Keratinocyte (primary cell): ENCODE results near the gene CRTC1. TPM values are rescaled to one million over a fixed set of nuclear protein-coding genes. Genes with fewer than 3 reads are reported as not detected.

ENCODE experiments used
- DNase-seq: peaks from one replicate; pipeline ENCODE4 v3.0.0-alpha.2; 2011; ENCODE audit warnings: low read depth, missing footprints, low spot score
- FAIRE-seq: peaks from 2 replicates; lab custom pipeline; 2011; peaks lifted over from hg19 to GRCh38; lab: Jason Lieb, UNC
- H2AFZ ChIP-seq: 2 replicates; pipeline ENCODE4 v1.6.0; 2012; ENCODE audit warnings: low read length, control low read depth, inconsistent platforms; ENCODE audit not compliant: control insufficient read depth
- H3K27ac ChIP-seq: 2 replicates; pipeline ENCODE4 v1.5.1; 2011; ENCODE audit warnings: low read length; ENCODE audit not compliant: control insufficient read depth, insufficient read depth
- H3K27me3 ChIP-seq: 3 replicates; pipeline ENCODE4 v1.6.0; 2011; ENCODE audit warnings: low read length; ENCODE audit not compliant: control insufficient read depth, insufficient read depth; ENCODE audit errors: extremely low read depth
- H3K36me3 ChIP-seq, 2 experiments: 2 replicates in 1 of 2; 3 replicates in 1 of 2; pipeline ENCODE4 v1.5.1; 2011; ENCODE audit warnings: low read length in 2 of 2, mild to moderate bottlenecking in 1 of 2; ENCODE audit not compliant: control insufficient read depth in 2 of 2, insufficient read depth in 2 of 2; ENCODE audit errors: extremely low read depth in 1 of 2
- H3K4me1 ChIP-seq: 3 replicates; pipeline ENCODE4 v1.5.1; 2011; ENCODE audit warnings: low read length; ENCODE audit not compliant: control insufficient read depth, insufficient read depth; ENCODE audit errors: extremely low read depth
- H3K4me2 ChIP-seq: 3 replicates; pipeline ENCODE4 v1.6.0; 2011; ENCODE audit warnings: low read depth, low read length; ENCODE audit not compliant: control insufficient read depth, insufficient read depth; ENCODE audit errors: extremely low read depth
- H3K4me3 ChIP-seq, 3 experiments: fragments of 200-600 bp in 1 of 3; sonication (generic) in 1 of 3; 2 replicates in 2 of 3; 3 replicates in 1 of 3; pipeline ENCODE4 v1.5.1; 2011 to 2016; ENCODE audit warnings: low read length in 3 of 3, mild to moderate bottlenecking in 3 of 3, control low read depth in 2 of 3, inconsistent platforms in 1 of 3, low read depth in 1 of 3, mixed read lengths in 1 of 3, mixed run types in 1 of 3, moderate library complexity in 1 of 3; ENCODE audit not compliant: control insufficient read depth in 2 of 3, insufficient read depth in 2 of 3; ENCODE audit errors: extremely low read depth in 1 of 3
- H3K79me2 ChIP-seq: 2 replicates; pipeline ENCODE4 v1.6.0; 2012; ENCODE audit warnings: low read length; ENCODE audit not compliant: control insufficient read depth, insufficient read depth
- H3K9ac ChIP-seq: 3 replicates; pipeline ENCODE4 v1.6.0; 2011; ENCODE audit warnings: low read length; ENCODE audit not compliant: control insufficient read depth, insufficient read depth; ENCODE audit errors: extremely low read depth
- H3K9me1 ChIP-seq: 3 replicates; pipeline ENCODE4 v1.6.0; 2011; ENCODE audit warnings: low read length; ENCODE audit not compliant: control insufficient read depth, insufficient read depth; ENCODE audit errors: extremely low read depth
- H3K9me3 ChIP-seq: 2 replicates; pipeline ENCODE4 v1.5.1; 2012; ENCODE audit warnings: low read depth, low read length; ENCODE audit not compliant: control insufficient read depth
- H4K20me1 ChIP-seq: 3 replicates; pipeline ENCODE4 v1.6.0; 2011; ENCODE audit warnings: low read length; ENCODE audit not compliant: control insufficient read depth, insufficient read depth; ENCODE audit errors: extremely low read depth
- EZH2 ChIP-seq: IDR thresholded peaks from one replicate; pipeline ENCODE4 v1.6.1; 2012; ENCODE audit warnings: inconsistent platforms, mild to moderate bottlenecking, low read length, moderate library complexity
- dilution Hi-C: fragments of 300-500 bp; cut with MboI; formaldehyde crosslinking; loops from one replicate; pipeline ENCODE4 v1.7.0; 2020; ENCODE audit warnings: low sequenced_read_pairs; ENCODE audit not compliant: extremely low pct_ligation_motif_present
- polyA plus RNA-seq, 5 experiments: library from polyadenylated mRNA; depleted of rRNA in 3 of 5; stranded (reverse) in 3 of 5; stranded (forward) in 1 of 5; unstranded in 1 of 5; fragments of >200 nt; gene quantifications; 1 replicate in 1 of 5; 2 replicates in 3 of 5; 3 replicates in 1 of 5; pipeline versions ENCODE4 v1.2.1 to v1.2.3, GENCODE V29; 2011 to 2012; ENCODE audit warnings: missing spikeins in 2 of 5, low read depth in 1 of 5, low replicate concordance in 1 of 5
- TF ChIP-seq, protein P1 (sequence below), 3 experiments: IDR thresholded peaks in 1 of 3; conservative IDR thresholded peaks in 1 of 3; optimal IDR thresholded peaks in 1 of 3; 2 replicates in 2 of 3; 3 replicates in 1 of 3; pipeline versions ENCODE3 to v1.5.1; 2011; ENCODE audit warnings: low read length in 3 of 3, mild to moderate bottlenecking in 3 of 3, moderate library complexity in 2 of 3, control low read depth in 1 of 3, inconsistent platforms in 1 of 3; ENCODE audit not compliant: insufficient read depth in 2 of 3; ENCODE audit errors: extremely low read depth in 1 of 3

The CRTC1 gene
- polyA plus RNA-seq, 1 donor (not counting 4 experiments of a cell fraction or from before 2014, with no cell fraction given), result 0.54 TPM

GRCh38 chr19:18791315-18791678 is 107.8 kb downstream of the CRTC1 start:
- H3K36me3 ChIP-seq, result no peaks in the 10 kb centered on the region
- no peaks in the 10 kb centered on the region for H4K20me1 ChIP-seq
- H3K9me1 ChIP-seq, result no peaks in the 10 kb centered on the region
- H3K27me3 ChIP-seq, result peaks cover 69% of the 10 kb centered on the region
- DNase-seq (no peak), FAIRE-seq (no peak)
- H3K9ac ChIP-seq, result no peak overlapping the region
- no peak for TF ChIP-seq EZH2
- TF ChIP-seq, protein P1, sequence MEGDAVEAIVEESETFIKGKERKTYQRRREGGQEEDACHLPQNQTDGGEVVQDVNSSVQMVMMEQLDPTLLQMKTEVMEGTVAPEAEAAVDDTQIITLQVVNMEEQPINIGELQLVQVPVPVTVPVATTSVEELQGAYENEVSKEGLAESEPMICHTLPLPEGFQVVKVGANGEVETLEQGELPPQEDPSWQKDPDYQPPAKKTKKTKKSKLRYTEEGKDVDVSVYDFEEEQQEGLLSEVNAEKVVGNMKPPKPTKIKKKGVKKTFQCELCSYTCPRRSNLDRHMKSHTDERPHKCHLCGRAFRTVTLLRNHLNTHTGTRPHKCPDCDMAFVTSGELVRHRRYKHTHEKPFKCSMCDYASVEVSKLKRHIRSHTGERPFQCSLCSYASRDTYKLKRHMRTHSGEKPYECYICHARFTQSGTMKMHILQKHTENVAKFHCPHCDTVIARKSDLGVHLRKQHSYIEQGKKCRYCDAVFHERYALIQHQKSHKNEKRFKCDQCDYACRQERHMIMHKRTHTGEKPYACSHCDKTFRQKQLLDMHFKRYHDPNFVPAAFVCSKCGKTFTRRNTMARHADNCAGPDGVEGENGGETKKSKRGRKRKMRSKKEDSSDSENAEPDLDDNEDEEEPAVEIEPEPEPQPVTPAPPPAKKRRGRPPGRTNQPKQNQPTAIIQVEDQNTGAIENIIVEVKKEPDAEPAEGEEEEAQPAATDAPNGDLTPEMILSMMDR (optimal IDR thresholded peaks at IDR 0.05 in 1 of 3, IDR thresholded peaks at IDR 0.05 in 1 of 3, conservative IDR thresholded peaks at IDR 0.05 in 1 of 3; ENCODE audit: extremely low read depth in 1 of 3, insufficient read depth in 2 of 3, low read length in 3 of 3), result no peak
- no peak overlapping the region for H3K4me3 ChIP-seq
- no peaks in the 10 kb centered on the region for H3K4me1 ChIP-seq
- H3K9me3 ChIP-seq, result no peaks in the 10 kb centered on the region
- H3K4me2 ChIP-seq, result no peak overlapping the region
- H2AFZ ChIP-seq, result no peak overlapping the region
- dilution Hi-C loops, result no loop called here
- H3K27ac ChIP-seq, result no peak overlapping the region
- no peaks in the 10 kb centered on the region for H3K79me2 ChIP-seq

DNA sequence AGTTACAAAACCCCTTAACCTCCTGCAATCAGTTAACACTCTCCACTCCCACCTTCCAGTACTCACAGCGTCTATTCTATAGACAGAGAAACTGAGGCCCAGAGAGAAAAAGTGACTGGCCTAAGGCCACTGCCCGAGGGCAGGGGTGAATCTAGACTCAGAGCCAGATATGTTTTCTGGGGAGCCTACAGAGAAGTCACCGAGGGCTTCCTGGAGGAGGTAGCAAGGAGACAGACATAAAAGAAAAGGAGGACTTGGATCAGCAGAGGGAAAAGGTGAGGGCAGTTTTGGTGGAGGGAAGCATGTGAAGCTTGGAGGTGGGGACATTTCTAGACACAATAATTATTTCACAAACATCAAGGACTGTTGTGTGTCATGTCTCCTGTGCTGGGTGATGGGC is 109.2 kb downstream of the CRTC1 start:
- Histone ChIP-seq H3K4me3 (no peak overlapping the region), H3K9me1 (no peaks in the 10 kb centered on the region), H3K4me1 (no peaks in the 10 kb centered on the region), H3K36me3 (no peaks in the 10 kb centered on the region), H3K9ac (no peak overlapping the region), H3K4me2 (no peak overlapping the region), H2AFZ (no peak overlapping the region), H3K9me3 (no peaks in the 10 kb centered on the region), H3K27ac (no peak overlapping the region), H3K27me3 (peaks cover 65% of the 10 kb centered on the region), H3K79me2 (no peaks in the 10 kb centered on the region), H4K20me1 (no peaks in the 10 kb centered on the region)
- DNase-seq, result no peak
- FAIRE-seq, result no peak
- dilution Hi-C loops, result no loop called here
- TF ChIP-seq EZH2, result no peak
- TF ChIP-seq, protein P1 (optimal IDR thresholded peaks at IDR 0.05 in 1 of 3, IDR thresholded peaks at IDR 0.05 in 1 of 3, conservative IDR thresholded peaks at IDR 0.05 in 1 of 3; ENCODE audit: extremely low read depth in 1 of 3, insufficient read depth in 2 of 3, low read length in 3 of 3), result no peak
